Skeletal muscle satellite cell (primary cell): ENCODE data around the gene CAMKK1.
"Not testable (repeated sequence)": the region's sequence is repeated elsewhere in the genome, so short reads cannot be mapped to it uniquely, and the experiment has no call there.

Source experiments
- H3K27me3 ChIP-seq: 2 replicates; pipeline ENCODE4 v1.7.0; 2013; ENCODE audit warnings: low read length; ENCODE audit not compliant: control insufficient read depth, insufficient read depth
- H3K36me3 ChIP-seq: 2 replicates; pipeline ENCODE4 v1.7.0; 2013; ENCODE audit warnings: mild to moderate bottlenecking, control low read depth, low read length; ENCODE audit not compliant: insufficient read depth
- H3K4me1 ChIP-seq: 2 replicates; pipeline ENCODE4 v1.7.0; 2013; ENCODE audit warnings: low read length; ENCODE audit not compliant: control insufficient read depth, insufficient read depth
- H3K4me2 ChIP-seq: 2 replicates; pipeline ENCODE4 v1.7.0; 2013; ENCODE audit warnings: mild to moderate bottlenecking, low read length
- H3K4me3 ChIP-seq: 2 replicates; pipeline ENCODE4 v1.7.0; 2013; ENCODE audit warnings: low read length
- H3K9ac ChIP-seq: 2 replicates; pipeline ENCODE4 v1.7.0; 2013; ENCODE audit warnings: mild to moderate bottlenecking, low read depth, low read length, moderate library complexity
- H3K9me3 ChIP-seq: replicated peaks from 2 replicates; pipeline ENCODE4 v1.7.0; 2013; ENCODE audit warnings: mild to moderate bottlenecking, control low read depth, low read length

Gene CAMKK1

DNA sequence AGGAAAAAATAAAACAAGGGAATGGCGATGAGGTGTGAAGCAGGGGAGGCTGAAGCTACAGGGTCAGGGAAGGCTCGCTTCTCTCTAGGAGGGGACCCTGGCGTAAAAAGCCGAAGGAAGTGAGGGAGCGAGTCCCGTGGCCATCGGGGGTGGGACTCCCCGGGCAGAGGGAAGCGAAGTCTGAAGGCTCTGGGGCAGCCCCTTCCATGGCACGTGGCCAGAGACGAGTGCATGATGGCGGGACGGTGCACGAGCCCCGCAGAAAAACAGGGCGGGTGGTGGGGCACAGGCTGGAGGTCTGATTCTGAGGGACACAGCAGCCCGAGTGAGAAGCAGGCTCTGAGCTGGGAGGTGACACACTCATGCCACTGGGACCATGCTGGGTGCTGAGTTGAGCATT lies 25.7 kb downstream of the CAMKK1 start:
- H3K4me2 ChIP-seq: no peak overlapping the region
- no peaks in the 10 kb centered on the region for H3K9me3 ChIP-seq
- no peak overlapping the region for H3K9ac ChIP-seq
- peaks cover 4% of the 10 kb centered on the region for H3K36me3 ChIP-seq
- H3K4me3 ChIP-seq: no peak overlapping the region
- peaks cover 18% of the 10 kb centered on the region for H3K4me1 ChIP-seq
- no peaks in the 10 kb centered on the region for H3K27me3 ChIP-seq

DNA sequence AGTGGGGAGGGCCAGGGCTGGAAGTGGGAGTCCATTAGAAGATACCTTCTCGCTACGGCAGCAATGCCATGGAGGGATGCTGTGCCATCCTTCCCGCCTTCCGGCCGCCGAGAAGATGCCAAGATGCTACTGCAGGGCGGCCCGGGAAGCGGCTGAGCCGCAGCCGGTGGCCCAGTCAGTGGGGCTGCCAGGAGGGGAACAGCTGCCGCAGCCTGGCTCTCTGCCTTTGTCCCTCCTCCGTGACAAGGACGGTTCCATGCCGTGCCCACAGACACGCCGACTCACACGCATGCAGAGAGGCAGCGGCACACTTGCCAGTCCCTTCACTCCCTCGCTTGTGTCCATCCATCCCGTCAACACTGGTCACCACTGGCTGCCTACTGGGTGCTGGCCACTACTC lies 26.6 kb downstream of the CAMKK1 start:
- H3K9ac ChIP-seq: no peak overlapping the region
- H3K27me3 ChIP-seq: no peaks in the 10 kb centered on the region
- H3K4me3 ChIP-seq: no peak overlapping the region
- H3K4me1 ChIP-seq: peaks cover 18% of the 10 kb centered on the region
- no peak overlapping the region for H3K4me2 ChIP-seq
- no peaks in the 10 kb centered on the region for H3K9me3 ChIP-seq
- H3K36me3 ChIP-seq: peaks cover 4% of the 10 kb centered on the region

DNA sequence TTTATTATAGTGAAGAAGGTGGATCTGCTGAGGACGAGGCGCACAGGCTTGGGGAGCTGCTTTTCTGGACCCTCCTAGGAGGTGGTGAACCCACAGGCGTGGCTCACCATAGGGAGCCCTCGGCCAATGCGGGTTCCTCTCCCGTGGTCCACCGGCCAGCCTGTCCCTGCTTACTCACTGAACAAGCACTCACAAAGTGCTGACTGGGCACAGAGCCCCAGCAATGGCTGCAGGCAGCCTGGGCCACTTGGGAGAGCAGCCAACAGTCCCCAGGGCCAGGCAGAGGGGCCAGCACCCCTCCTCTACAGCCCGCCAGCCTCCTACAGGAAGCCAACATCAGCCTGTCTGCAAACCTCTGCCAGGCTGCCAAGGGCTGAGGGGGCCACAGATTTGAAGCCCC lies 27.7 kb downstream of the CAMKK1 start:
- H3K4me2 ChIP-seq: peak overlapping the region; percentile 19
- no peak overlapping the region for H3K9ac ChIP-seq
- peaks cover 7% of the 10 kb centered on the region for H3K36me3 ChIP-seq
- H3K4me3 ChIP-seq: no peak overlapping the region
- no peaks in the 10 kb centered on the region for H3K27me3 ChIP-seq
- H3K9me3 ChIP-seq: no peaks in the 10 kb centered on the region
- peaks cover 18% of the 10 kb centered on the region for H3K4me1 ChIP-seq

DNA sequence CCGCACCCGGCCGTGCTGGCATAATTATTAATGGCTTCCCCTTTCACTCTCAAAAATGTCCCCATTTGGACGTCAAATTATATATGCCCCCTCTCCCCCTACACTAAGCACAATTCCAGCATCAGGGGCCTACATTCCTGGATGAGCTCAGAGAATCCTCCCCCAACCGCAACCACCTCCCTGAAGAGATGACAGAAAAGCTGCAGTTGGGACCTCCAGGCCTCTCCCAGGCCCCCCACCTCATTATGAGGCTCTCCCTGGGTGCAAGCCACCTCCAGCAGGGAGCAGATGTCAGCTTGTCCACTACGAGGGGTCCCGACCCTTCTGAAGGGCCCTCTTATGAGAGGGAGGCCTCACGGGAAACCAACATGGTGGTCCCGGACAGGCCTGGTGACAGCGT lies 28.3 kb downstream of the CAMKK1 start:
- Histone ChIP-seq H3K36me3 (peaks cover 7% of the 10 kb centered on the region), H3K4me1 (peaks cover 18% of the 10 kb centered on the region), H3K4me3 (no peak overlapping the region), H3K27me3 (no peaks in the 10 kb centered on the region), H3K4me2 (no peak overlapping the region), H3K9me3 (no peaks in the 10 kb centered on the region), H3K9ac (no peak overlapping the region)

DNA sequence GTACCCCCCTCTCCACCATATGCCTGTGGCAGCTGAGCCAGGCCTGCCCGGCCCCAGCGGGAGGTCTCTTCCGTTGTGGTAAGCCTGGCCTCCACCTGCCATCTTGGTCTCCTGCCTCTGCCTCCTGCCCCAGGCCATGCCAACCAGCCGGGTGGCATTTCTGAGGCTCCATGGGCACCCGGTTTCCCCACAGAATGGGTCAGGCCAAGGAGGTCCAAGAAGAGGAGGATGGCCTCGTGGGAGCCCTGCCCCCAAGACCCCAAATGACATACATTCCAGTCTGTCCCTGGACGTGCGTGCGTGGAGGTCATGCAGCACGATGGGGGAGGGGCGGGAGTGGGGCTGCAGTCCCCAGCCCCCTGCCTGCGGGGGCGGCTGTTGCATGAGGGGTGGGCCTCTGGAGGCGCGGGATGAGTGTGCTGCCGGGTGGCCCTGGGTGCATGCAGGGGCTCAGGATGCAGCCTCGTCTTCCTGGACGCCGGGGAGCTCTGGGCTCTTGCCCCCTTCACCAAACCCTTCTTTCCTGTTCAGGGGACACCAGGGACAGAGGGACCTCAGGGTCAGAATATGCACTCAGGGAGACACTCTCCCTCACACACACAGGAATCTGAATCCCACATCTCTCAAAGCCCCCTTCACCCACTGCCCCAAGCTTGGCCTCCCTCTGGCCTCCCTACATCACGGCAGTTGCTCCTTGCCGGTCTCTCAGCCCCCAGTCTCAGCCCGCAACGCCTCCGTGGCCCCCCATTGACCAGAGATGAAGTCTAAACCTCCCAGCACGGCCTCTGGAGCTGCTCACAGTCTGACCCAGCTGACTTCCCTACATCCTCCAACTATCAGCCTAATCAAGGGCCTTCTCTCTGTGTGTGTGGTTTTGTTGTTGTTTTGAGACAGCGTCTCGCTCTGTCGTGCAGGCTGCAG lies 30.8 kb downstream of the CAMKK1 start:
- no peak overlapping the region for H3K9ac ChIP-seq
- no peak overlapping the region for H3K4me3 ChIP-seq
- H3K27me3 ChIP-seq: no peaks in the 10 kb centered on the region
- no peaks in the 10 kb centered on the region for H3K9me3 ChIP-seq
- peaks cover 7% of the 10 kb centered on the region for H3K36me3 ChIP-seq
- no peak overlapping the region for H3K4me2 ChIP-seq
- H3K4me1 ChIP-seq: peaks cover 18% of the 10 kb centered on the region

DNA sequence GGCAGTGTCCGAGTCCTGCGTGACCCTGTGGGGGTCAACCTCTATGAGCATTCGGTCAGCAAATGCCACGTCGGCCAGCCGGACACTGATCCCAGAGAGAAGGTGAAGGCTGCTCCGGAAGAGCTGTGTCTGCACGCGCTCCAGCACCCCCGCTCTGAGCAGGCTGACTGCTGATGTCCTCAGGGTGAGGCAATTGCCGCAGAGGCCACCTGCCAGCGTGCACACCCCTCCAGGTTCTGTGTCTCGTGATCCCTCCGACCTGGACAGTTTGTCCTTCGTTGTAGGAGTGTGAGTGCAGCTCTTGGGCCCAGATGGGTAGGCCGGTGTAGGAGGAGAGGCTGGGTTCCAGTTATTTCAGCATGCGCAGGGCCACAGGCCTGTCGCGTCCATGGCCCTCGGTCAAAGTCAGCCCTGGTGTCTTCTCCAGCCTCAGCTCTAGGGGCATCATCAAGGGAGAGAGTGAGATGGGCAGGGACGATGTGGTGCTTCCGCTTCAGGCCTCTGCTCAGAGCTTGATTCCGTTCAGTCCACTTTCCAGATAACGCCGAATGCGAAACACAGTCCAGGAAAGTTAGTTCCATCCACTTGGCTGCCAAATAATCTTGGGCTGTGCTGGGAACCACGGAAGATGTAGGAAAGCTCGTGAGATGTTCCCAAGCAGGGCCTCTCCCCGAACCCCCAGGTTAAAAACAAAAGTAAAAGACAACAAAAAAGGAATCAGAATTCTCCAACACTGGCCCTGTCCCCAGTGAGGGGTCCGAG lies 31.7 kb downstream of the CAMKK1 start:
- no peaks in the 10 kb centered on the region for H3K9me3 ChIP-seq
- no peak overlapping the region for H3K9ac ChIP-seq
- peaks cover 16% of the 10 kb centered on the region for H3K4me1 ChIP-seq
- H3K4me3 ChIP-seq: no peak overlapping the region
- no peaks in the 10 kb centered on the region for H3K27me3 ChIP-seq
- no peak overlapping the region for H3K4me2 ChIP-seq
- peaks cover 7% of the 10 kb centered on the region for H3K36me3 ChIP-seq

DNA sequence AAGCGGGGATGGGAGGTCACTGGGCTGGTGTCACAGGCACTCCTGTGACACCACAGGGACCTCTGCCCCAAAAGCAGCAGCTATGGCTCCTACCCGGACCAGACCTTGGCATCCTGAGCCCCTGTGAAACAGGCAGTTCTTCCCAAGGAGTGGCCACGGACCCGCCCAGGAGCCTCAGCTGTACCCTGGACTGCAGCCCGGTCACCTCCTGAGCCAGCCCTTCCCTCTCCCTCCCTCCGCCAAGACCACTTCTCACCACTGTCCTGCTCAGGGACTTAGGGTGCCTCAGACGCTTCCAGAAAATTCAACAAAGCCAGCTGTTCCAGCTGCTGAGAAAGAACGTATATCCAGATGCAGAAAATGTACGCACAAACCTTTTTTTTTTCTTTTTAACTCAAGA lies 32.9 kb downstream of the CAMKK1 start:
- Histone ChIP-seq H3K9ac (no peak overlapping the region), H3K9me3 (no peaks in the 10 kb centered on the region), H3K27me3 (no peaks in the 10 kb centered on the region), H3K4me1 (peaks cover 4% of the 10 kb centered on the region), H3K4me3 (no peak overlapping the region), H3K4me2 (no peak overlapping the region), H3K36me3 (peaks cover 7% of the 10 kb centered on the region)

DNA sequence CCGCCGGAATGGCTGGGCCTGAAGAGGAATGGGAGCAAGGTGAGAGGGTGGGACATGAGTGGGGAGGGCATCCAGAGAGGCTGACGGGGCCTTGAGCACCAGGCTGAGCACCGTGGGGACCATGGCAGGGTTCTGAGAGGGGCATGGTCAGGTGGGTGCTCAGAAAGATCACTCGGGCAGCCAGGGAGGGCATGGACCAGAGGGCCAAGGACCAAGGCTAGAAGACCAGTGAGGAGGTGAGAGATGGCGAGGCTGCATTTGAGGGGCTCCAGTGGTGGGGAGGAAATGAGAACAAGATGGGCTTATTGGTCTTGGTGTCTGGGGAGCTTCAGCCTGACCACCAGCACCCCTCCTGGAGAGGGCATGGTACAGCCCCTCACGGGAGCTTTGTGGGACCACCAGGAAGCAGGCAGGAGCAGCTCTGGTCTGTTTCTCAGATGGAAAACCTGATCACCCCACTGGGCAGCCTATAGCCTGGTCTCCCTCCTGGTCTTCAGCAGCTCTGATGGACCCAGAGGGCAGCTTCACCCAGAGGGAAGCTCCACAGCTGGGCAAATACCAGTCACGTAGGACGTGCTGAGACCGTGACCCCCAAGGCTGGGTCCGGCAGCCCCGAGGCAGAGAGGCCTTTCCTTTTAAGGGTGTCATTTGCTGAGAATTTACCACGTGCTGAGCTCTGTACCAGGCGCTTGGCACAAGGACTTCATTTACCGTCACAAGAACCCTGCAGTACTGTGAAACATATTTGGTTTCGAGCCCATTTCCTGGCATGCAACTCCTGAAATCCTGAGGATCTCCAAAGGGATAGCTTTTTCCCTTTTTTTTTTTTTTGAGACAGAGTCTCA lies 35.4 kb downstream of the CAMKK1 start:
- no peaks in the 10 kb centered on the region for H3K27me3 ChIP-seq
- no peaks in the 10 kb centered on the region for H3K4me1 ChIP-seq
- peaks cover 7% of the 10 kb centered on the region for H3K36me3 ChIP-seq
- no peak overlapping the region for H3K4me3 ChIP-seq
- no peak overlapping the region for H3K9ac ChIP-seq
- H3K4me2 ChIP-seq: no peak overlapping the region
- H3K9me3 ChIP-seq: no peaks in the 10 kb centered on the region

DNA sequence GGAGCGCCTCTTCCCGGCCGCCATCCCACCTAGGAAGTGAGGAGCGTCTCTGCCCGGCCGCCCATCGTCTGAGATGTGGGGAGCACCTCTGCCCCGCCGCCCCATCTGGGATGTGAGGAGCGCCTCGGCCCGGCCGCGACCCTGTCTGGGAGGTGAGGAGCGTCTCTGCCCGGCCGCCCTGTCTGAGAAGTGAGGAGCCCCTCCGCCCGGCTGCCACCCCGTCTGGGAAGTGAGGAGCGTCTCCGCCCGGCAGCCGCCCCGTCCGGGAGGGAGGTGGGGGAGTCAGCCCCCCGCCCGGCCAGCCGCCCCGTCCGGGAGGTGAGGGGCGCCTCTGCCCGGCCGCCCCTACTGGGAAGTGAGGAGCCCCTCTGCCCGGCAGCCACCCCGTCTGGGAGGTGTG lies 38.6 kb downstream of the CAMKK1 start:
- H3K9me3 ChIP-seq, H3K9ac ChIP-seq, H3K36me3 ChIP-seq, H3K4me3 ChIP-seq, H3K4me2 ChIP-seq, H3K4me1 ChIP-seq, H3K27me3 ChIP-seq: not testable (repeated sequence)

DNA sequence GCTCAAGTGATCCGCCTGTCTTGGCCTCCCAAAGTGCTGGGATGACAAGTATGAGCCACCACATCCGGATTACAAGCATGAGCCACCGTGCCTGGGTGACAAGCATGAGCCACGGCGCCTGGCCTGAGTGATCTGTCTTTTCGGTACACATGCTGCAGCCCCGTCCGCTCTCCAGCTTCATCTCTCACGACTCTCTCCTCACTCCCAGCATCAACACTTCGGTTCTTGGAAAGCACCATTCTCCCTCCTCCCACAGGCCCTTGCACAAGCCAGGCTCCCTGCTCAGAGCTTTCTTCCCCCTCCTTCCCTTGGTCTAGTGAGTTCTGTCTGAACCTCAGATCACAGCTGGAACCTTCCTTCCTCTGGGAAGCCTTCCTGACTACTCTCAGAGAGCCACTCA lies 40.3 kb downstream of the CAMKK1 start:
- no peak overlapping the region for H3K9ac ChIP-seq
- no peaks in the 10 kb centered on the region for H3K36me3 ChIP-seq
- H3K4me1 ChIP-seq: no peaks in the 10 kb centered on the region
- H3K27me3 ChIP-seq: peaks cover 4% of the 10 kb centered on the region
- no peaks in the 10 kb centered on the region for H3K9me3 ChIP-seq
- H3K4me2 ChIP-seq: no peak overlapping the region
- no peak overlapping the region for H3K4me3 ChIP-seq

DNA sequence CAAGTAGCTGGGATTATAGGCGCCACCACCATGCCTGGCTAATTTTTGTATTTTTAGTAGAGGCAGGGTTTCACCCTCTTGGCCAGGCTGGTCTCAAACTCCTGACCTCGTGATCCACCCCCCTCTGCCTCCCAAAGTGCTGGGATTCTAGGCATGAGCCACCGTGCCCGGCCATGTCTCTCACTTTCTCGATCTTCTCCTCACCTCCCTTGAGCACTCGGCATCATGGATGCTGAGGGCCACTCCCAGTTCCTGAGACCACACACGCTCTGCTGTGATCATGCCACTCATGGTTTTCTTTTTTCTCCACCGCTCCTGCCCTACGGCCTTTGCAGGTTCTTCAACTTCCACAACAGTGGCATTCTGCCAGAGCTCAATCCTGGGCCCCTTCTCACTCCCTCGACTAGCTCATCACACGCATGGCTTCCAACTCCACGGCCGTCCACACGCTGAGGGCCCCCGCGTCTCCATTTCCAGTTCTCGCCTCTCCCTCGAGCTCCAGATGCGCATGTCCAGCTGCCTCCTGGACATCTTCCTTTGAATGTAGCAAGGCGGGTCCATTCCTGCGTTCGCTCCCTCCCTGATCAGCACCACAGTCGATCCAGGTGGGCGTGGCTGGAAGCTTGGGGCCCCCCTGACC lies 41.3 kb downstream of the CAMKK1 start:
- no peak overlapping the region for H3K4me2 ChIP-seq
- H3K9ac ChIP-seq: no peak overlapping the region
- no peaks in the 10 kb centered on the region for H3K36me3 ChIP-seq
- no peaks in the 10 kb centered on the region for H3K9me3 ChIP-seq
- no peaks in the 10 kb centered on the region for H3K4me1 ChIP-seq
- H3K27me3 ChIP-seq: peaks cover 4% of the 10 kb centered on the region
- no peak overlapping the region for H3K4me3 ChIP-seq
